Peyer's patch (tissue), 4 donors: Measurements from ENCODE around the gene NDUFA13. TPM values are rescaled to one million over a fixed set of nuclear protein-coding genes. Genes with fewer than 3 reads are reported as not detected.

ENCODE experiments used
- DNase-seq, 3 donors: peaks; one replicate each; pipeline ENCODE4 v3.0.0-alpha.2; 2017 to 2019
- H3K27ac ChIP-seq, 4 donors: fragments of 200-600 bp; sonication (generic); one replicate each; pipeline ENCODE4 v1.5.1; 2016 to 2019
- H3K27me3 ChIP-seq, 2 donors: fragments of 200-600 bp; sonication (generic); one replicate each; pipeline ENCODE4 v1.5.1; 2019
- H3K36me3 ChIP-seq, 3 donors: fragments of 200-600 bp; sonication (generic); one replicate each; pipeline ENCODE4 v1.5.1; 2016 to 2019
- H3K4me1 ChIP-seq, 4 donors: fragments of 200-600 bp; sonication (generic); one replicate each; pipeline ENCODE4 v1.5.1; 2016 to 2019
- H3K4me3 ChIP-seq, 4 donors: fragments of 200-600 bp; sonication (generic); 1 replicate in 3 of 4; 2 replicates in 1 of 4; pipeline ENCODE4 v1.5.1; 2016 to 2019; ENCODE audit warnings: mild to moderate bottlenecking in 1 of 4
- H3K9me3 ChIP-seq, 4 donors: fragments of 200-600 bp; sonication (generic); one replicate each; pipeline ENCODE4 v1.5.1; 2016 to 2019; ENCODE audit warnings: mild to moderate bottlenecking in 1 of 4
- POLR2A ChIP-seq, 2 donors: fragments of 450-650 bp; IDR thresholded peaks; one replicate each; pipeline ENCODE4 v1.5.1; 2017; ENCODE audit warnings: antibody characterized with exemption in 2 of 2, mild to moderate bottlenecking in 2 of 2, moderate library complexity in 2 of 2
- total RNA-seq, 4 donors: library from RNA; depleted of rRNA; stranded (reverse); fragments of >200 nt; gene quantifications; one replicate each; pipeline ENCODE4 v1.1.0, GENCODE V29; 2016
- TF ChIP-seq, protein P1 (sequence below), 6 experiments: fragments of 450-650 bp in 4 of 6; fragments of 200-600 bp in 2 of 6; sonication (generic) in 1 of 6; IDR thresholded peaks; one replicate each; pipeline ENCODE4 v1.5.1; 2017 to 2019; ENCODE audit warnings: antibody characterized with exemption in 6 of 6, mild to moderate bottlenecking in 3 of 6, moderate library complexity in 1 of 6

NDUFA13 gene
- total RNA-seq, 4 donors from 2014 or later: 40.7 to 188 (median 126) TPM

DNA sequence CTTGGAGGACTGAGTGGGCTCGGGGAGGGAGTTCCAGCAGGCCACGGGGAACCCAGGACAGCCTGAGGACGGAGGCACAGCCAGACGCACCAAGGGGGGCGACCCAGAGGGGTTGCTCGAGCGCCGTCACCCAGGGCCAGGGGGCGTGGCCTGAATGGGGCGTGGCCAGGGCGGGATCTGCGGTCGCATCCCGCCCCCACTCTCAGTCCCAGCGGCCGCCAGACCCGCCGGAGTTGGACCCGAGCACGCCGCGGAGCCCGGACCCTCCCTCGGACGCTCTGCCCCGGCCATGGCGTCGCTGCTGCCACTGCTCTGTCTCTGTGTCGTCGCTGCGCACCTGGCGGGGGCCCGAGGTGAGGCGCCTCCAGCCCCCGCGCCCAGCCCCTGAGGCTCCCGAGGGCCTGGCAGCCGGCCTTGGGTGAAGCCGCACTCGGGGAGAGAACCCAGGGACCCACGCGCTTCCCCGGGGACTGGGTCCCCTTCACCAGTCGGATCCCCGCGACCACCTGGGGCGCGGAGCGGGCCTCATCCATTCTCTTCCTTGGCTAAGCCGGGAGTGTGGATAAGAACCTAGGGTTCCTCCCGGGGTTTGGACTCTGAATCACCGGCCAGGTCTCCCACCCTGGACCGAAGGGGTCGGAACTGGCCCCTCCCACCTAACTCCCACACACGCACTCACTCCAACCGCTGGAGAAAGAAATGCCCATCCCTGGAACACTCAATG lies 22.2 kb downstream of the NDUFA13 start, which contains the start of gene CILP2:
Gene CILP2 (plus strand): TSS at position 205 of the 724 bp plus-strand sequence. CDS start 85 bp downstream, at position 290.
- H3K36me3 ChIP-seq: no peaks in the 10 kb centered on the region
- H3K27me3 ChIP-seq: peaks cover 0 to 22% of the 10 kb centered on the region in 2 donors
- TF ChIP-seq, protein P1, sequence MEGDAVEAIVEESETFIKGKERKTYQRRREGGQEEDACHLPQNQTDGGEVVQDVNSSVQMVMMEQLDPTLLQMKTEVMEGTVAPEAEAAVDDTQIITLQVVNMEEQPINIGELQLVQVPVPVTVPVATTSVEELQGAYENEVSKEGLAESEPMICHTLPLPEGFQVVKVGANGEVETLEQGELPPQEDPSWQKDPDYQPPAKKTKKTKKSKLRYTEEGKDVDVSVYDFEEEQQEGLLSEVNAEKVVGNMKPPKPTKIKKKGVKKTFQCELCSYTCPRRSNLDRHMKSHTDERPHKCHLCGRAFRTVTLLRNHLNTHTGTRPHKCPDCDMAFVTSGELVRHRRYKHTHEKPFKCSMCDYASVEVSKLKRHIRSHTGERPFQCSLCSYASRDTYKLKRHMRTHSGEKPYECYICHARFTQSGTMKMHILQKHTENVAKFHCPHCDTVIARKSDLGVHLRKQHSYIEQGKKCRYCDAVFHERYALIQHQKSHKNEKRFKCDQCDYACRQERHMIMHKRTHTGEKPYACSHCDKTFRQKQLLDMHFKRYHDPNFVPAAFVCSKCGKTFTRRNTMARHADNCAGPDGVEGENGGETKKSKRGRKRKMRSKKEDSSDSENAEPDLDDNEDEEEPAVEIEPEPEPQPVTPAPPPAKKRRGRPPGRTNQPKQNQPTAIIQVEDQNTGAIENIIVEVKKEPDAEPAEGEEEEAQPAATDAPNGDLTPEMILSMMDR (IDR thresholded peaks at IDR 0.05): no peak
- no peak for TF ChIP-seq POLR2A (IDR thresholded peaks at IDR 0.05)
- peak in 1 of 3 donors; percentile 54 for DNase-seq
- no peaks in the 10 kb centered on the region for H3K9me3 ChIP-seq
- peaks cover 2 to 33% (median 29%) of the 10 kb centered on the region in 4 donors for H3K4me1 ChIP-seq
- H3K4me3 ChIP-seq: peak within 1 kb of the TSS; percentile 1 to 44 (median 28)
- H3K27ac ChIP-seq: peak within 1 kb of the TSS in 1 of 4 donors; percentile 10

DNA sequence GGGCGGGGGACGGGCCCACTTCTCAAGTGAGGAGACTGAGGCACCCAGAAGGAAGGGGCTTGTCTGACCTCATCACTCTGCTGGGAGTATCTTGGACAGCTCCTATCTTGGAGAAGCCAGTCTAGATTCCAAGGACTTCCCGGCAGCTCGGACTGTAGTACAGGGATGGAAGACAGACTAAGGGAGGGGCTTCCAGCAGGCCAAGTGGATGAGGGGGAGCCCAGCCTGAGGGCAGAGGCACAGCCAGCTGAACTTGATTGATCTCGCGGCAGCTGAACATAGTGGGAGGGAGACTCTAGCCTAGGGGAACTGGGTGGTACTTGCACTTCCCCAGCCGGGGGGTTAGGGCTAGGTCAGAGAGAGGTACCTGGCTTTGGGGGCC lies 22.8 kb downstream of the NDUFA13 start:
- Histone ChIP-seq H3K4me3 (peak overlapping the region in 1 of 4 donors; percentile 44), H3K4me1 (peaks cover 2 to 33% (median 29%) of the 10 kb centered on the region in 4 donors), H3K9me3 (no peaks in the 10 kb centered on the region), H3K27me3 (peaks cover 0 to 22% of the 10 kb centered on the region in 2 donors), H3K27ac (no peak overlapping the region), H3K36me3 (no peaks in the 10 kb centered on the region)
- no peak for DNase-seq
- no peak for TF ChIP-seq POLR2A (IDR thresholded peaks at IDR 0.05)
- TF ChIP-seq, protein P1 (IDR thresholded peaks at IDR 0.05): no peak

DNA sequence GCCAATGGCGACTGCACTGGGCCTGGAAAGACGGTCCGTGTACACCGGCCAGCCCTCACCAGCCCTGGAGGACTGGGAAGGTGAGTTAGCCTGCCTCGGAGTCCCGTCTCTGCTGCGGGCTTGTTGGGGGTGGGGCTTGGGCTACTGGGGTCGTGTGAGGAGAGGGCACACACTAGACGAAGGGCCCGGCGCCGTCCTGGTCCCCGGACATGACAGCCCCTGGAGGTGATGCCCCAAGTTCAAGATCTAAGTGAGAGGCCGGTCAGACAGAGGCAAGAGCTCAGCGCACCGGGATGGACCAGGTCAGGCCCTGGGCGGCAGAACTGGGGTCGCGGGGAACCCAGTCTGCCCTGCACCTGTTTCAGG lies 23.7 kb downstream of the NDUFA13 start:
- H3K36me3 ChIP-seq: no peaks in the 10 kb centered on the region
- TF ChIP-seq POLR2A (IDR thresholded peaks at IDR 0.05): no peak
- TF ChIP-seq, protein P1 (IDR thresholded peaks at IDR 0.05): no peak

DNA sequence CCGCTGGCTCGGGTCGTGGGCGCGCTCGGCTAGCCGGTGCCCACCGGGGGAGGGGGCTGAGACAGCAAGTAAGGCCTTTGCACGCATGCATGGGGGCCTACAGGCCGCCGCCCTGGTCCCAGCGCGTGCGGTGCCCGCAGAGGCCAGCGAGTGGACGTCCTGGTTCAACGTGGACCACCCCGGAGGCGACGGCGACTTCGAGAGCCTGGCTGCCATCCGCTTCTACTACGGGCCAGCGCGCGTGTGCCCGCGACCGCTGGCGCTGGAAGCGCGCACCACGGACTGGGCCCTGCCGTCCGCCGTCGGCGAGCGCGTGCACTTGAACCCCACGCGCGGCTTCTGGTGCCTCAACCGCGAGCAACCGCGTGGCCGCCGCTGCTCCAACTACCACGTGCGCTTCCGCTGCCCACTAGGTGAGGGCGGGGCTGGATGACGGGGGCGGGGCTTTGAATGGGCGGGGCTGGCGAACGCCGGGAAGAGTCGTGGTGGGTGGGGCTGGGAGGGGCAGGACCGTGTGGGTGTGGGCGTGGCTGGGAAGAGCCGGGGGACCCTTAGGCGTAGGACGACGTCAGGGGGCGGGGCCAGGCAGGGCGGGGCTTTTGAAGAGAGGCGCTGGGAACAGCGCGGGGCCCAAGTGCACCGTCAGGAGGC lies 24.2 kb downstream of the NDUFA13 start:
- peaks cover 2 to 33% (median 29%) of the 10 kb centered on the region in 4 donors for H3K4me1 ChIP-seq
- peak overlapping the region; percentile 15 to 38 (median 32) for H3K4me3 ChIP-seq
- H3K9me3 ChIP-seq: no peaks in the 10 kb centered on the region
- H3K27me3 ChIP-seq: peaks cover 0 to 22% of the 10 kb centered on the region in 2 donors
- TF ChIP-seq, protein P1 (IDR thresholded peaks at IDR 0.05): no peak
- TF ChIP-seq POLR2A (IDR thresholded peaks at IDR 0.05): no peak
- H3K36me3 ChIP-seq: no peaks in the 10 kb centered on the region
- DNase-seq: peak; percentile 61 to 85 (median 82)
- H3K27ac ChIP-seq: no peak overlapping the region

More for the DNA sequence above, 23.7 kb downstream of the NDUFA13 start:
- Histone ChIP-seq H3K27ac (no peak overlapping the region), H3K9me3 (no peaks in the 10 kb centered on the region), H3K4me1 (peaks cover 2 to 33% (median 29%) of the 10 kb centered on the region in 4 donors), H3K27me3 (peaks cover 0 to 22% of the 10 kb centered on the region in 2 donors), H3K4me3 (no peak overlapping the region)
- DNase-seq: no peak

DNA sequence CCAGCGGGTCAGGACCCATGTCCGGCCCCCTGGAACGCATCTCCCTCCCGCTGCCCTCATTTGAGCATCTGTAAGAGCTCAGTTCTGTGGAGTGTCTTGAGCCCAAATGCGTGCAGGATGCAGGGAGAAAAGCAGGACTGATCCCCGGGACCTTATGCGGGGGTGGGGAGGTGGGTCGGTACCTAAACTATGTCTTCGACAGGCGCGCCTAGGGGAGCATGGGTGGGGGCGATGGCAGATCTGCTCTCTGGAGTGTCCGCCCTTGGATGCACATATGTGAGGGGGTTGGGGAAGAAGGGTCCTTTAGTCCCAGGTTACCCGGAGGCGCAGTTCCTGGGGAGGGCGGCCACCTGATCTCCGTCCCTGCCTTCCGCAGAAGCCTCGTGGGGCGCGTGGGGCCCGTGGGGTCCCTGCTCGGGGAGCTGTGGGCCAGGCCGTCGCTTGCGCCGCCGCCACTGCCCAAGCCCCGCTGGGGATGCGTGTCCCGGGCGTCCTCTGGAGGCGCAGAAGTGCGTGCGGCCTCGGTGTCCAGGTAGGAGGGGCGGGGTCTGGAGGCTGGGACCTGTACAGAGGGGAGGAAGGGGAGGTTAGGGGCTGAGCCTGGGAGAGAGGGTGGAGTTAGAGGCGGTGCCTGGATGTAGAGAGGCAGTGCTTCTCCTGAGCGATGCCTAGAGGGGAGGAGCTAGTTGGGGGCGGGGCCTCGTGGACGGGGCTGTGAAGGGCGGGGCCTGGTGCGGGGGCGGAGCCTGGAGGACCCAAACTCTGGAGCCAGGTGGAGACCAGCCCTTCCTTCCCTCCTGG lies 24.9 kb downstream of the NDUFA13 start:
- Histone ChIP-seq H3K27ac (no peak overlapping the region), H3K4me1 (peaks cover 2 to 33% (median 29%) of the 10 kb centered on the region in 4 donors), H3K36me3 (no peaks in the 10 kb centered on the region), H3K4me3 (peak overlapping the region; percentile 15 to 38 (median 32)), H3K9me3 (no peaks in the 10 kb centered on the region), H3K27me3 (peaks cover 0 to 22% of the 10 kb centered on the region in 2 donors)
- TF ChIP-seq, protein P1 (IDR thresholded peaks at IDR 0.05): no peak
- no peak for TF ChIP-seq POLR2A (IDR thresholded peaks at IDR 0.05)
- DNase-seq: peak; percentile 60 to 83 (median 73)
